WTC11 (cell line): ENCODE data around the gene RYR1.
"Not testable (repeated sequence)": the region's sequence is repeated elsewhere in the genome, so short reads cannot be mapped to it uniquely, and the experiment has no call there.

Experiments used
- ATF3 ChIP-seq: sonication (generic); formaldehyde crosslinking; conservative IDR thresholded peaks from 2 replicates; pipeline ENCODE4 v1.8.1; 2022; ENCODE audit warnings: mild to moderate bottlenecking, missing genetic modification reagents
- FOXP4 ChIP-seq: sonication (generic); formaldehyde crosslinking; IDR thresholded peaks from 2 replicates; pipeline ENCODE4 v1.8.0; 2022; ENCODE audit warnings: mild to moderate bottlenecking, missing genetic modification reagents
- MXD4 ChIP-seq: fragments of 250-450 bp; sonication (Bioruptor Pico); IDR thresholded peaks from 2 replicates; pipeline ENCODE4 v1.8.0; 2021; ENCODE audit warnings: mild to moderate bottlenecking, moderate library complexity, borderline replicate concordance
- NR3C1 ChIP-seq: sonication (generic); formaldehyde crosslinking; conservative IDR thresholded peaks from 2 replicates; pipeline ENCODE4 v1.8.1; 2023; ENCODE audit warnings: low read depth, mild to moderate bottlenecking, missing genetic modification reagents
- PRRX2 ChIP-seq: fragments of 250-450 bp; sonication (Bioruptor Pico); IDR thresholded peaks from 2 replicates; pipeline ENCODE4 v1.8.0; 2021; ENCODE audit warnings: mild to moderate bottlenecking
- TCF7 ChIP-seq: sonication (generic); formaldehyde crosslinking; IDR thresholded peaks from 2 replicates; pipeline ENCODE4 v1.8.0; 2022; ENCODE audit warnings: mild to moderate bottlenecking, low read depth, missing genetic modification reagents, moderate library complexity
- ZBTB43 ChIP-seq: sonication (generic); formaldehyde crosslinking; IDR thresholded peaks from 2 replicates; pipeline ENCODE4 v1.8.1; 2023; ENCODE audit warnings: mild to moderate bottlenecking, missing genetic modification reagents
- ZNF121 ChIP-seq: sonication (generic); formaldehyde crosslinking; IDR thresholded peaks from 2 replicates; pipeline ENCODE4 v1.8.0; 2023; ENCODE audit warnings: missing genetic modification reagents
- ZNF263 ChIP-seq: sonication (generic); formaldehyde crosslinking; IDR thresholded peaks from 2 replicates; pipeline ENCODE4 v1.8.1; 2022; ENCODE audit warnings: low read depth, mild to moderate bottlenecking, moderate library complexity, missing genetic modification reagents
- TF ChIP-seq, protein P1 (sequence below): fragments of 200-600 bp; IDR thresholded peaks from 2 replicates; pipeline ENCODE4 v1.8.0; 2022; ENCODE audit warnings: antibody characterized with exemption

GRCh38 chr19:38517980-38518379, 84.5 kb downstream of the RYR1 start:
- not testable (repeated sequence) for TF ChIP-seq ZBTB43 (CRISPR knock-in tag); PRRX2; ZNF263; ATF3 (CRISPR knock-in tag); TCF7 (CRISPR knock-in tag); NR3C1 (CRISPR knock-in tag); FOXP4 (CRISPR knock-in tag); MXD4; ZNF121 (CRISPR knock-in tag)
- TF ChIP-seq, protein P1, sequence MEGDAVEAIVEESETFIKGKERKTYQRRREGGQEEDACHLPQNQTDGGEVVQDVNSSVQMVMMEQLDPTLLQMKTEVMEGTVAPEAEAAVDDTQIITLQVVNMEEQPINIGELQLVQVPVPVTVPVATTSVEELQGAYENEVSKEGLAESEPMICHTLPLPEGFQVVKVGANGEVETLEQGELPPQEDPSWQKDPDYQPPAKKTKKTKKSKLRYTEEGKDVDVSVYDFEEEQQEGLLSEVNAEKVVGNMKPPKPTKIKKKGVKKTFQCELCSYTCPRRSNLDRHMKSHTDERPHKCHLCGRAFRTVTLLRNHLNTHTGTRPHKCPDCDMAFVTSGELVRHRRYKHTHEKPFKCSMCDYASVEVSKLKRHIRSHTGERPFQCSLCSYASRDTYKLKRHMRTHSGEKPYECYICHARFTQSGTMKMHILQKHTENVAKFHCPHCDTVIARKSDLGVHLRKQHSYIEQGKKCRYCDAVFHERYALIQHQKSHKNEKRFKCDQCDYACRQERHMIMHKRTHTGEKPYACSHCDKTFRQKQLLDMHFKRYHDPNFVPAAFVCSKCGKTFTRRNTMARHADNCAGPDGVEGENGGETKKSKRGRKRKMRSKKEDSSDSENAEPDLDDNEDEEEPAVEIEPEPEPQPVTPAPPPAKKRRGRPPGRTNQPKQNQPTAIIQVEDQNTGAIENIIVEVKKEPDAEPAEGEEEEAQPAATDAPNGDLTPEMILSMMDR = not testable (repeated sequence)
